GM19328 (cell line): Measurements from ENCODE around the gene CTNNA1.

Source experiments
- ATAC-seq: cut with Tn5 transposase; IDR thresholded peaks from one replicate; pipeline ENCODE4 v1.9.1; 2021; ENCODE audit warnings: mild to moderate bottlenecking, moderate library complexity; ENCODE audit not compliant: unreplicated experiment

The CTNNA1 gene

GRCh38 chr5:138926688-138927448 is 173.6 kb downstream of the CTNNA1 start:
- no peak for ATAC-seq

- ATAC-seq = no peak
Measured at GRCh38 chr5:138927544-138927943, 174.3 kb downstream of the CTNNA1 start.

GRCh38 chr5:138927979-138928378 is 174.8 kb downstream of the CTNNA1 start:
- no peak for ATAC-seq

GRCh38 chr5:138929571-138929955 is 176.3 kb downstream of the CTNNA1 start:
- no peak for ATAC-seq

- ATAC-seq = no peak
Measured at GRCh38 chr5:138930371-138931097, 177.3 kb downstream of the CTNNA1 start.

GRCh38 chr5:138932171-138932810 is 179.1 kb downstream of the CTNNA1 start:
- ATAC-seq = no peak

- ATAC-seq = no peak
Measured at GRCh38 chr5:138933522-138934290, 180.5 kb downstream of the CTNNA1 start.

GRCh38 chr5:138934971-138935370 is 181.7 kb downstream of the CTNNA1 start:
- ATAC-seq = no peak

- no peak for ATAC-seq
Measured at GRCh38 chr5:138935466-138935865, 182.2 kb downstream of the CTNNA1 start.

- no peak for ATAC-seq
Measured at GRCh38 chr5:138936225-138936967, 183.2 kb downstream of the CTNNA1 start.

- no peak for ATAC-seq
Measured at GRCh38 chr5:138936968-138937345, 183.7 kb downstream of the CTNNA1 start.

GRCh38 chr5:138937392-138938387 is 184.5 kb downstream of the CTNNA1 start:
- ATAC-seq = no peak

- no peak for ATAC-seq
Measured at GRCh38 chr5:138938526-138938925, 185.3 kb downstream of the CTNNA1 start.

- ATAC-seq = no peak
Measured at GRCh38 chr5:138942066-138942465, 188.8 kb downstream of the CTNNA1 start.

GRCh38 chr5:138942861-138943260 is 189.6 kb downstream of the CTNNA1 start:
- no peak for ATAC-seq

GRCh38 chr5:138943599-138944173 is 190.5 kb downstream of the CTNNA1 start:
- ATAC-seq = no peak

GRCh38 chr5:138944527-138945322 is 191.5 kb downstream of the CTNNA1 start:
- no peak for ATAC-seq
